Jurkat, Clone E6-1 (cell line): ENCODE results near the gene MAP2K5.

Source experiments
- DNase-seq: peaks from one replicate; pipeline ENCODE4 v3.0.0-alpha.2; 2011; ENCODE audit warnings: low read depth, low spot score
- H3K4me3 ChIP-seq: 2 replicates; pipeline ENCODE4 v1.5.1; 2011; ENCODE audit warnings: mild to moderate bottlenecking, low read length, control low read depth, moderate library complexity

The MAP2K5 gene

DNA sequence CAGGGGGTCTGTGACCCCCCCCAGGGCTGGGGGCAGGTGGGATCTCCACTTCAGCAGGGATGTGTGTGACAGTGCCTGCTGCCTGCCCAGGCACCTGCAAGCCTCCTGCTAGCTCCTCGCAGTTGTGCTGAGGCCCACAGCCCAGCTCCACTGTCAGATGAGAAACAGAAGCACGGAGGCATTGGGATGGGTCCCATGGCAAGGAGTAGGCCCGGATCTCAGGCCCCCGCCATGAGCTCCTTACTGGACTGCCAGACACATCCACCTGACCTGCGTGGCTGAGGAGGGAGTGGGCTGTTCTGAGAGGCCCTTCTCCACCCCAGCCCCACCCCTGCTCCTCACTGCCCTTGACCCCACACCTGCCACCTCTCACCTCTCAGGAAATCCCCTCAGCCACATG lies 264.6 kb downstream of the MAP2K5 start:
- no peak overlapping the region for H3K4me3 ChIP-seq
- no peak for DNase-seq

DNA sequence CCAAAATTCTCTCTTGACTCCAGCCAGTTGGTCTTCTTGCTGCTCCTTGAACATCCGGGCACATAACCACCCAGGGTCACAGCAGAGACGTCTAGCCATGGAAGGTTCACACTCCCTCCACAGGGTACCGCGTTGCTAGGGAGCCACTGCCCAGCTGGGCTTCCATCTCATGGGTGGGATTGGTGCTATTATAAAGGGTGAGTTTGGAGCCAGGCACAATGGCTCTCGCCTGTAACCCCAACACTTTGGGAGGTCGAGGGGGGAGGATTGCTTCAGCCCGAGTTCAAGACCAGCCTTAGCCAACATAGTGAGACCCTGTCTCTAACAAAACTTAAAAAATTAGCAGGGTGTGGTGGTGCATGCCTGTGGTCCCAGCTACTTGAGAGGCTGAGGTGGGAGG lies 265.3 kb downstream of the MAP2K5 start:
- DNase-seq: no peak
- no peak overlapping the region for H3K4me3 ChIP-seq

DNA sequence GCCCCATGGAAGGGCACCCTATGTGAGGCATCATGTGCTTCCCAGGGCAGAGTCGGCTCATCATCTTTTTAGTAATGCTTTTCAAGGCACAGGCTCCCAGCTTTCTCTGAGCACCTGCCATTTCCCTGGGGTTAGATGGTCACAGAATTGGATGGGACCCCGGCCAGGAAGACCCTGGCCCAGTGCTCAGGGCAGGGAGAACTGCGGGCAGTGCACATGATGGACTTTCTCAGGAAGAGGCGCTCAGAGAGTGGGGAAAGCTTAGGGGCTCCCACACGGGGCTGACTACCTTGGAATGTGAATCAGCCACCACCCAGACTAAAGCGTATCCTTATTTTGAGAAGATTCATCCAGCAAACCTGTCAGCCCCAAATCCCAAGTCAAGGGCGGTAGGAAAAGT lies 266.3 kb downstream of the MAP2K5 start:
- no peak overlapping the region for H3K4me3 ChIP-seq
- DNase-seq: no peak

DNA sequence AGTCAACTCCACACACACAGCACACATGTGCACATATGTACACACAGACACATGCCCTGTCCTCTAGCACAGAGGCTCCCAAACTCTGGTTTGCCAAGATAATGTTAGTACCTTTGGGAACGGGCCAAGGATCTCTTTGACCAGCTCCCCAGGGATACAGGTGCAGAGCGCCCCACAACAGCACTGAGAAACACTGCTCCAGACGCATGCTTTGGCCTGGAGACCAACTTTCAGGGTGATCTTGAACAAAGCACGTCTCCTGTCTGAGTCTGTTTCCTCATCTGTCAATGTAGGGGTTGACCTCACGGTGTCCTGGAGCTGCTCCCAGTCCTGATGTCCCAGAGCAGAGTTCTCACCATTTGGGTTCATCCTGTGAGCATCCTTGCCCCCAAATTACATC lies 266.9 kb downstream of the MAP2K5 start:
- no peak overlapping the region for H3K4me3 ChIP-seq
- DNase-seq: no peak

DNA sequence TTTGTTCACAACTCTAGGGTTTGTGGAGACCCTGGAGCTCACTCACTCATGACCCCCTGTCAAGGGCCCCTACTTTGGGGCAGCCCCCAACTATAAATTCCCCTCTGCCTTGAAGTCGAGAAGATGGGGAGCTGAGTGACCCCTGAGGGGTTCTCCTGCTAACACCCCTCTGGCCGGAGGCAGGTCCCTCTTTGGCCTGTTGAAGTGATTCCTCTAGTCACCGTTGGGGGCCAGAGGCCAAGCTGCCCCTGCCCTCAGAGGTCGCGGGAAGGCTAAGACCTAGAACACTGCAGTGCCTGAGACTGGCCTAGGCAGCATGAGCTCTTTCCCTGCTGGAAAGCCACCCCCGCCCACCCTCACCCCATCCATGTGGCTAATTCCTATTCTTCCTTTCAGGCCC lies 267.4 kb downstream of the MAP2K5 start:
- H3K4me3 ChIP-seq: no peak overlapping the region
- DNase-seq: no peak

DNA sequence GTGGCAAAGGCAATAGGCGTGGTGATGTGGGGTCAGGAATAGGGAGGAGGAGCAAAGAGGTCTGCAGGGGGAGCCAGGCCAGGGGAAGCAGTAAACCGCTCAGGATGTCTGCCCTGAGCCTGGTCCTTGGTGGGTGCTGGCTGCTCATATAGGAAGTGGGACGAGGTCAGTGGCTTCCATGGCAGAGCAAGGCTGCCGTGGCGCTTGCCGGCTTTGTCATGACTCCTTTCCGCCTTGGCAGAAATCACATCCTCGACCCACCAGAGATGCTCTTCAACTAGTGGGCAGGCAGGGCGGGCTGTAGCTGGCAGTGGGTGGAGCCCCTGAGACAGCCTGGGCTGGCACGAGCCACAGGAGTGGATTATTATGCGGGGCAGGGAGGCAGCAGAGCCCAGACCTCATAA lies 269.7 kb downstream of the MAP2K5 start:
- no peak for DNase-seq
- no peak overlapping the region for H3K4me3 ChIP-seq

DNA sequence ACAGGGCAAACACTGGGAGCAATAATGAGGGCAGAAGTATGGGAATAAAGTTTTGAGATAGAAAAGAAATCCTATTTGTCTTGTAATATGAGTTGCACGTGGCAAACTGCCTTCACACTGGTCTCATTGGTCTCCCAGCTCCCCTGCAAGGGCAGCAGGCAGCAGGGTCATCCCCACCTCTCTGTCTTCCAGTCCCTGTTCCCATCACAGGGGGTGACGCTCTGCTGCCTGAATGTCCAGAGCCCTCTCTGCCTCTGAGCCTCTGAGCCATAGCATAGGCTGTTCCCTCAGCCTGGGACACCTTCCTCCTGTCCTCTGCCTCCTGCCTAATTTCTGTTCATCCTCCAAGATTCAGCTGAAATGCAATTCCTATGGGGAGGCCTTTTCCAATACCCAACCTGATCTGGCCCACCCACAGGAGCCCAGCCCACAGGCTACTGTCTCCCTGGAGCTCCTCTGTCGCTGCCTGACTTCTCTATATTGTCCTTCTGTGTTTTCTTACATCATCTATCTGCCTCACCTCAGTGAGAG lies 270.7 kb downstream of the MAP2K5 start:
- DNase-seq: no peak
- no peak overlapping the region for H3K4me3 ChIP-seq

DNA sequence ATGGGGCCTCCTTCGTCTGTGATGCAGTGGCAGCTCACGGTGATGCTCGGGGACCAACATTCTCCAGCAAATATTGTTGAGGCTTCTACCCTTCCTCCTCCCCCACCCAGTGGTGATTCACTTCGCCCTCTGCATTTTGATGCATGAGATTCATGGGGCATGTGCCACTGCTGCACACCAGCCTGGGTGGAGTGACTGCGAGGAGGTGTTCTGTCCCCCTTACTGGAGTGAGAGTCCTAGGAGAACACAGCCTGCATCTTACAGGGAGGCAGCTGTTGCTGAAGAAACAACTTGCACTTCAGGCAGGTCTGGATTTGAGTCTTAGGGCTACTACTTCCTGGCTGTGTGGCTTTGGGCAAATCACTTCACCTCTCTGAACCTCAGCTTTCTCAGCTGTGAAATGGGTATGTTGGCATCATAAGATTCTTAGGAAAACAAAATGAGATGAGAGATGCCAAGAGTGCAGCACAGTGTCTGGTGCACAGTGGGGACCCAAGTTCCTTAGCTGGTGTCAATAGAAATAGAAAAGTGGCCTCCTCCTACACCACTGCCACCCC lies 272.6 kb downstream of the MAP2K5 start:
- no peak for DNase-seq
- H3K4me3 ChIP-seq: no peak overlapping the region

DNA sequence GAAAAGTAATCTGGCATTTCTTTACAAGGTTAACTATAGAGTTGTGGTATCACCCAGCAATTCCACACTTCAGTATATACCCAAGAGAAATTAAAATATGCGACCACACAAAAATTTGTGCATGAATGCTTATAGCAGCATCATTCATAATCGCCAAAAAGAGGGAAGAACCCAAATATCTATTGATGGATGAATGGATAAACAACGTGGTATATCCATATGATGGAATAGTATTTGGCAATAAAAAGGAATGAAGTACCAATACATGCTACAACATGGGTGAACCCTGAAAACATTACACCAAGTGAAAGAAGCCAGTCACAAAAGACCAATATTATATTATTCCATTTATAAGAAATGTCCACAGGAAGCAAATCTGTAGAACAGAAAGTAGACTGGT lies 274.2 kb downstream of the MAP2K5 start:
- DNase-seq: no peak
- no peak overlapping the region for H3K4me3 ChIP-seq

DNA sequence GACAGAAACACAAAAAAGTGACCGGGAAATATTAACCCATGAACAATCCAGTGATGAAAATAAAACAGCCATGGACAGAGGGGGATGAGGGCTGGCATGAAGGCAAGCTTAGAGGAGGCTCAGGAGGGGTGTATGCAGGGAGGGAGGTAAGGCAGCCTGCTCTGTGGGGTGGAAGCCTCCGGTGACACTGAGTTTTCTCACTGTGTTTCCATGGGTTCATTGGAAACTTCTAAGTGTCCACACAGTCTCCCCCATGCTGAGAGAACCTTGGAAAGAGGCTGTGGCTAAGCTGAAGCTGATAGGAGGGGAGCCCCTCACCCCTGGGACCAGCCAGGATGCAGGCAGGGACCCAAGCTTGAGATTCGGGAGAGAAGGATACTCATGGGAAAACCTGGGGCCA lies 276.0 kb downstream of the MAP2K5 start:
- H3K4me3 ChIP-seq: no peak overlapping the region

DNA sequence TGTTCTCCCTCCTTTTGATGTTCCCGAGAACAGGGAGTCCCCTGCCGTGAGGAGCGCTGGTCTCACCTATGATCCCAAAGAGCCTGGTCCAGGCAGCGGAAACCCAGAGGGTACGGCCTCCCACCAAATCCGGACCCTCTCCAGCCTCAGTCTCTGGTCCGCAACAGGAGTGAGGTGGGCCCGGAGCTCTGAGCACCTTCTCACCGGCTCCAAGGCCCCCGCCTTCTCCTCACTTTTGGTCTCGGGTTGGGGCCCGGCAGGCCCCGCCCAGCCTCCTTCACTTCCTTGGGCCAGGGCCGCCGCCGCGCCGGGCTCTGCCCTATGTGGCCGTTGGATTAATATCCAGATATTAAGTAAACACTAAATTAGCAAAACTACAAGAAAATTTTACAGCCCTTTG lies 277.1 kb downstream of the MAP2K5 start:
- no peak overlapping the region for H3K4me3 ChIP-seq
- no peak for DNase-seq

More for the DNA sequence above, 276.0 kb downstream of the MAP2K5 start:
- no peak for DNase-seq

DNA sequence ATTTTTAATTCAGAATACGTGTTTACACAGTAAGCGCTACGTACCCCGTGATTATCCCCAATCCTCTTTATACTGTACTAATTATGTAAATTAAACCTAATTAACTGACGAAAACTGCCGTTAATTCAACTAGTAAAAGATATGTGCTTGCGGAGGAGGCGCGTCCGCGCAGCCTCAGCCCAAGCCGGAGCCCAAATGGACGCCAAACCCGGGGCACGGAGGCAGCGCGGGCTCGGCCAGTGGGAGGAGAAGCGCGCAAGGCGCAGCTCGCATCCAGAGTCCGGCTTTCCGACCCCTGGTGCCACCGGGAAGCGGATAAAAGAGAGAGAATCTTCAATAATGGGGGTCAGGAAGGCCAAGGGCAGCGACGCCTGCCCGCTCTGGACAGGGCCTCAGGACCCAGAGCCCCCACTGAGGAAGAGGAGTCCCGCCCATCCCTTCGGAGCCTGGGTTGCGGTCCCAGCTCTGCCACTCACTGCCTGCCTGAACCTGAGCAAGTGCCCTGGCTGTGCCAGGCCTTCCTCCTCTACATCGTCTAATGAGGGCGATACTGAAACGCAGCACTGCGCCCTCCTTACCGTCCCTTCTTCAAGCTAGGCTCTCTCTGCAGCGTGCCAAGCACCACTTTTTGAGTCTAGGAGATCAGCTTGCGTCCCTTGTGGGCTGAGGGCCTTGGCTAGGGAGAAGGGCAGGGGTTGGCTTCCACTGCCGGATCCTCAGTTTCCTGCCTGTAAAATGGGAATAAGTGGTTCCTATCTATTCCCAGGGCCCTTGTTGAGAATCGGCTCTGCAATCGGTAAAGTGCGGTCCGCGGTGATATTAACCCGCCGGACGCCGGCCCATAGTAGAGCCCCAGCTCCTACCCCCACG lies 277.9 kb downstream of the MAP2K5 start:
- no peak for DNase-seq
- no peak overlapping the region for H3K4me3 ChIP-seq

DNA sequence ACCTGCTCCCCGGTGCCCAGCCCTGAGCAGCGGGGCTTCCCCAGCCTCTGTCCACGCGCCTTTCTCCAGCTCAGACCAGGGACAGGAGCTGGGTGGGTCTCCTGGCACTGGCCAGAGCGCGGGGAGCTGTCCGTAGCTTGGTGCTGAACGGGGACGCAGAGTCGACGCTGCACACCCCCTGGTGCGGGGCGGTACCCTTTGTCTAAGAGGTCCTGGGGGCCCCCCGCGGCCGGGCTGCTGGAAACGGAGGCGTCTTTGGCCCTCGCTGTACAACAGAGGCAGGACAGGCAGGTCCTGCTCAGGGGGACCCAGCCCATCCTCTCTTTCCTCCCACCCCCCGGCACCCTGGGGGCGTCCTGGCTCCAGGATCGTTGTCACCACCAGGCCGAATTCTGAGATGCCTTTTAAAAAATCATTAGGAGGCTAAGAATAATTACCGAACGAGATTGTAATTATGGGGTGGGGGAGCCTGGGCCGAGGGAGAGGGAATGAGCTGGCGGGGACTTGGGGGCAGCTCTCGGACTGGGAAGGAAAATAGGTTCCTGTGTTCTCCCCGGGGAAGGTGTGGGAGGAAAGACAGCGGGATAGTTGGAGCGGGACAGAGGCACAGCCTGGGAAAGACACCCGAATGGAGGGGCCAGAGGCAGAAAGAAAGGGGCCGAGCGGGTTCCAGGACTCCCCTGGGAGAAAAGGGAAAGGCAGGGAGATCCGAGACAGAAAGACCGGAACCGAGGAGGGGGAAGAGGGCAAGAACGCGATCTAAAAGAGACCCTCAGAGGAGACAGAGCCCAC lies 278.7 kb downstream of the MAP2K5 start:
- H3K4me3 ChIP-seq: no peak overlapping the region

DNA sequence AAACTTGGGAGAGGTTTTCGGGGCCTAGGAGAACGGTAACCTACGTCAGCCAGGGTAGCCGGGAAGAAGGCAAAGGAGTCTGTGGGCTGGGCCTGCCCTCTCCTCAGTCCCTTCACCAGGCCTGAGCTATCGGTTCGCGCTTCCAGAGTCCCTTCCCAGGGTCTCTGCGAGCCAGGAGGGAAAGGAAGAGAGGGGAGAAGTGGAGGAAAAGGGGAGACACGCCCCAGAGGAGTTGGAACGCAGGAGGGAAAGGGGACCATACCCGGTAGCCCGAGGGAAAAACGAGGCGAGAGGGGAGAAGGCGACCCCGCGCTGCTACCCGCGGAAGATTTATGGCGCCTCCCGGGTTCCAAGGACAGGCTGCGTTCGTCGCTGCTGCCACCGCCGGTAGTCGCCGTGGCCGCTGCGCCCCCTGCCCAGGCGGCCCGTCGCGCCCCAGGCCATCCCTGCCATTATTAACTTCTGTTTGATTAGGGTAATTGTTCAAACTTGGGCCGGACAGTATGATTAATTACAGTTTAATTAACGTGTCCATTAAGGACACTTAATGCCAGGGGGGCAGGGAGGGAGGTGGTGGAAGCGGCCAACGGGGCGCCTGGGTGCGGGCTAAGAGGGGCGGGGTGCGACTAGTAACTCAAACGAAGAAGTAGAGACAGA lies 279.4 kb downstream of the MAP2K5 start:
- no peak overlapping the region for H3K4me3 ChIP-seq

More for the DNA sequence above, 278.7 kb downstream of the MAP2K5 start:
- DNase-seq: no peak

DNA sequence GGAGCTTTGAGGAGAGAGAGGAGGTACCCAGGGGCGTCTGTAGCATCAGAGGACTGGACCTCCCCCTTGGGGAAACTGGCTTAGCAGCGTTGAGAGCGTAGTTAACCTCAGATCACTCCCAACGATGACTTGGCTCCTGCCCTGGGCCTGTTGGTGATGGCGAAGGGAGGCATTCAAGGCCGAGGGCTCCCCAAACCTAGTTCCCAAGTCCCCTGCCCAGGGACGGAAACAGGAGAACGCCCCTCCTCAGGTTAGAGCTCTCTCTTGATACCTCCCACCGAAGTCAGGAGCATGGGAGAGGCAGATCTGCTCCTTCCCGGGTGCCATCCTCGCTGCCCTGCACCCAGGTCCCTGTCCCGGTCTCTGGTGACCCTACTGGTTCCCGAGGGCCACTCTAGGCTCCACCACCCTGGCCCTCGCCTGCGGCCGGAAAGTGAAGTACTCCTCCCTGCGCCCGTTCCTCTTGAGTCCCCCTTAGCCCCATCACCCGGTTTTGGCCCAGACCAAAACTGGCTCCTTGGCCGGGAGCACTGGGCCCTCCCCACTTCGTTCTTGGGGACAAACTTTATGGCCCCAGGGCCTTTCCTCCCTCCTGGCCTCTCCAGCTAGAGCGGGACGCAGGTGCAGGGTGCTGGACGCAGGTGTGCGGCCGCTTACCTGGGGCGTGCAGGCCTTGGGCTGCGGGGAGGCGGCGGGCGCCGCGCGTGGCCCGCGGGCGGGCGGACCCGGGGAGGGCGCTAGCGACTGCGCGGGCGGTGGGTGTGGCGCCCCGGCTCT lies 280.2 kb downstream of the MAP2K5 start:
- no peak for DNase-seq
- no peak overlapping the region for H3K4me3 ChIP-seq

More for the DNA sequence above, 279.4 kb downstream of the MAP2K5 start:
- no peak for DNase-seq

DNA sequence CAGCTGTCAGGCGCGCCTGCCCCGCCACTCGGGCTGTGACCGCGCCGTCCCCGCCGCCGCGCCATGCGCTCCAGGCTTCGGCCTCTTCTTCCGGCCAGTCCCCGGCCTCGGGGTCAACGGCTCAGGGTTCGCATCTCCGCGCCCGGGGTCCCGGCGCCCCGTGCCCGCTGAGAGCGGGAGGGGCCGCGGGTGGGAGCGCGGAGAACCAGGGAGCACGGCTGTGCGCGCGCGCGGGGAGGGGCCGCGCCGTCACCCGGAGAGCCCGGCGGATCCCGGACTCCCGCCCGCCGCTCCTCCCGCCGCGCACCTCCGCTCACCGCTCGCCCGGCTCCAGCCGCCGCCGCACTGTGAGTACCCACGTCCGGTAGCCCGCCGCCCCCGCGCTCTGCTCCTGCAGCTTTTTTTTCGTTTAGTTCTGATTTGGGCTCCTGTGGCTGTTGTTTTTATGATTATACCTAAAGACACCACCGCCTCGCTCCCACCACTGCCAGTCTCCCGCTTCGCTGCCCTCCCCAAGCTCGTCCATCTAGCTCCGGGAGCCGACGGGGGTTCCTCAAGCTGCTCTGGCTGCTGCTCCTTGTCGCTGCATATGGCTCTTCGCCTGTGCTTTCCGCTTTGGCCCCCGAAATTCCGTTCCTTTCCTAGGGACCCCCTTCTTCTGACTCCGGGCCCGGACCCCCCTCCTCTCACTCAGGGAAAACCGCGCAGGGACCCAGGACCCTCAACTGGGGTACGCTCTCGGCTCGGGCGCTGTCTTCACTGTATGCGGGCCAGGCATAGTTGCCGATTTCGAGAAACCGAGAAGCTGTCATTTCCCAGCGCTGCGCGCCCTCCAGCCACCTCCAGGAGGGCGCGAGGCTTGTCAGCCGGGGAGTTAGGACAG lies 281.1 kb downstream of the MAP2K5 start:
- peak overlapping the region; percentile 35 for H3K4me3 ChIP-seq

DNA sequence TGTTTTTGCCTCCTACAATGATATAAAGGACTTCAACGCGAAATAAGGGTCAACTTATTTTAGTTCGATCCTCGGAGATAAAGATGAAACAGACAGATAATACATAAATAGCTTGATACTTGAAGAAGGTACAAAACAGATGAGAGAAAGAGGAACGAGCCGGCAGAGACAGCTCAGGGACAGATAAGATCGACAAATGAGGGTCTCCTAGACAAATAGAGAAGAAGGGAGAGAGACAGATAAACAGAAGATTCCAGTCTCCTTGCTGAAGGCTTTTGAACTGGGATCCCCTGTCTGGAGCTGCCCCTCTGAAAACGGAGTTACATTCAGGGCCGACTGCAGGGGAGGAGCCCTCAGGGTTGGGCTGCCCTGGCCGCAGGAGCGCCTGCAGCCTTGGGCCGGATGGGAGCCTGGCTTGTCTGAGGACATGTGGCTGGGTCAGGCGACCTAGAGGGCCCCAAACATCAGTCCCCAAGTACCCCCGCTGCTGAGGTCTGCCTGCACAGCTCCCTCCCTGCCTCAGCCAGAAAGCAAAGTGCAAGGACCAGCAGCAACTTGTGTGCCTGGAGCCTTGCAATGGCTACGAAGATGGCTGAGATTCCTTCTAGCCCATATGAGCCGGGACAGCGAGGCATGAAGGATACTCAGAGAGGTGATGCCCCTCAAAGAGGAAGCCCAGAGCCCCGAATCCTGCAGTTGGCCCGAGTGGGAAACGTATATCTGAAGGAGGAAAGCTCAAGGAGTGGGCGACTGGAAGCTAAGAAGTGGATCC lies 281.9 kb downstream of the MAP2K5 start:
- DNase-seq: no peak
- no peak overlapping the region; the same call in 1 of the 2 replicates for H3K4me3 ChIP-seq

More for the DNA sequence above, 281.1 kb downstream of the MAP2K5 start:
- DNase-seq: no peak
